ENCODE data around the gene TRPM1. TPM values are rescaled to one million over a fixed set of nuclear protein-coding genes. Genes with fewer than 3 reads are reported as not detected.

Gene TRPM1
- total RNA-seq, 1 experiment from 2014 or later, result 0.77 TPM

GRCh38 chr15:31098491-31098917, 3.0 kb downstream of the TRPM1 start:
- TF ChIP-seq CREM (CRISPR knock-in tag; IDR thresholded peaks at IDR 0.05) (no peak), JAZF1 (CRISPR knock-in tag; IDR thresholded peaks at IDR 0.05) (no peak), IRF1 (CRISPR knock-in tag; IDR thresholded peaks at IDR 0.05) (no peak), HMGA2 (CRISPR knock-in tag; IDR thresholded peaks at IDR 0.05) (no peak), STAT6 (CRISPR knock-in tag; conservative IDR thresholded peaks at IDR 0.05; ENCODE audit: low read depth) (no peak), ZNF219 (CRISPR knock-in tag; IDR thresholded peaks at IDR 0.05; ENCODE audit: borderline replicate concordance) (no peak), ZNF416 (CRISPR knock-in tag; IDR thresholded peaks at IDR 0.05) (no peak), SMAD3 (CRISPR knock-in tag; IDR thresholded peaks at IDR 0.05; ENCODE audit: borderline replicate concordance) (no peak), ZNF232 (CRISPR knock-in tag; IDR thresholded peaks at IDR 0.05) (no peak), MLX (CRISPR knock-in tag; IDR thresholded peaks at IDR 0.05) (no peak)
- ATAC-seq, result peak; percentile 28; the same call in 1 of the 2 replicates

GRCh38 chr15:31096563-31096962, 5.0 kb downstream of the TRPM1 start:
- Mint-ChIP-seq H3K4me1 (peaks cover 19% of the 10 kb centered on the region), H3K9me3 (no peaks in the 10 kb centered on the region), H3K27ac (no peak overlapping the region), H3K27me3 (ENCODE audit: low read depth) (no peaks in the 10 kb centered on the region), H3K36me3 (no peaks in the 10 kb centered on the region), H3K4me3 (no peak overlapping the region)
- TF ChIP-seq, protein P1, sequence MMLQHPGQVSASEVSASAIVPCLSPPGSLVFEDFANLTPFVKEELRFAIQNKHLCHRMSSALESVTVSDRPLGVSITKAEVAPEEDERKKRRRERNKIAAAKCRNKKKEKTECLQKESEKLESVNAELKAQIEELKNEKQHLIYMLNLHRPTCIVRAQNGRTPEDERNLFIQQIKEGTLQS (CRISPR knock-in tag; conservative IDR thresholded peaks at IDR 0.05), result no peak
- no peak for TF ChIP-seq NR1H2 (CRISPR knock-in tag; IDR thresholded peaks at IDR 0.05)
- no peak for TF ChIP-seq RORB (CRISPR knock-in tag; IDR thresholded peaks at IDR 0.05)
- TF ChIP-seq, protein P2, sequence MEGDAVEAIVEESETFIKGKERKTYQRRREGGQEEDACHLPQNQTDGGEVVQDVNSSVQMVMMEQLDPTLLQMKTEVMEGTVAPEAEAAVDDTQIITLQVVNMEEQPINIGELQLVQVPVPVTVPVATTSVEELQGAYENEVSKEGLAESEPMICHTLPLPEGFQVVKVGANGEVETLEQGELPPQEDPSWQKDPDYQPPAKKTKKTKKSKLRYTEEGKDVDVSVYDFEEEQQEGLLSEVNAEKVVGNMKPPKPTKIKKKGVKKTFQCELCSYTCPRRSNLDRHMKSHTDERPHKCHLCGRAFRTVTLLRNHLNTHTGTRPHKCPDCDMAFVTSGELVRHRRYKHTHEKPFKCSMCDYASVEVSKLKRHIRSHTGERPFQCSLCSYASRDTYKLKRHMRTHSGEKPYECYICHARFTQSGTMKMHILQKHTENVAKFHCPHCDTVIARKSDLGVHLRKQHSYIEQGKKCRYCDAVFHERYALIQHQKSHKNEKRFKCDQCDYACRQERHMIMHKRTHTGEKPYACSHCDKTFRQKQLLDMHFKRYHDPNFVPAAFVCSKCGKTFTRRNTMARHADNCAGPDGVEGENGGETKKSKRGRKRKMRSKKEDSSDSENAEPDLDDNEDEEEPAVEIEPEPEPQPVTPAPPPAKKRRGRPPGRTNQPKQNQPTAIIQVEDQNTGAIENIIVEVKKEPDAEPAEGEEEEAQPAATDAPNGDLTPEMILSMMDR (IDR thresholded peaks at IDR 0.05), result no peak
- TF ChIP-seq, protein P3, sequence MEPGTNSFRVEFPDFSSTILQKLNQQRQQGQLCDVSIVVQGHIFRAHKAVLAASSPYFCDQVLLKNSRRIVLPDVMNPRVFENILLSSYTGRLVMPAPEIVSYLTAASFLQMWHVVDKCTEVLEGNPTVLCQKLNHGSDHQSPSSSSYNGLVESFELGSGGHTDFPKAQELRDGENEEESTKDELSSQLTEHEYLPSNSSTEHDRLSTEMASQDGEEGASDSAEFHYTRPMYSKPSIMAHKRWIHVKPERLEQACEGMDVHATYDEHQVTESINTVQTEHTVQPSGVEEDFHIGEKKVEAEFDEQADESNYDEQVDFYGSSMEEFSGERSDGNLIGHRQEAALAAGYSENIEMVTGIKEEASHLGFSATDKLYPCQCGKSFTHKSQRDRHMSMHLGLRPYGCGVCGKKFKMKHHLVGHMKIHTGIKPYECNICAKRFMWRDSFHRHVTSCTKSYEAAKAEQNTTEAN (CRISPR knock-in tag; IDR thresholded peaks at IDR 0.05), result no peak
- no peak for TF ChIP-seq ZNF671 (CRISPR knock-in tag; IDR thresholded peaks at IDR 0.05)
- TF ChIP-seq E2F5 (CRISPR knock-in tag; IDR thresholded peaks at IDR 0.05), result no peak
- TF ChIP-seq, protein P4, sequence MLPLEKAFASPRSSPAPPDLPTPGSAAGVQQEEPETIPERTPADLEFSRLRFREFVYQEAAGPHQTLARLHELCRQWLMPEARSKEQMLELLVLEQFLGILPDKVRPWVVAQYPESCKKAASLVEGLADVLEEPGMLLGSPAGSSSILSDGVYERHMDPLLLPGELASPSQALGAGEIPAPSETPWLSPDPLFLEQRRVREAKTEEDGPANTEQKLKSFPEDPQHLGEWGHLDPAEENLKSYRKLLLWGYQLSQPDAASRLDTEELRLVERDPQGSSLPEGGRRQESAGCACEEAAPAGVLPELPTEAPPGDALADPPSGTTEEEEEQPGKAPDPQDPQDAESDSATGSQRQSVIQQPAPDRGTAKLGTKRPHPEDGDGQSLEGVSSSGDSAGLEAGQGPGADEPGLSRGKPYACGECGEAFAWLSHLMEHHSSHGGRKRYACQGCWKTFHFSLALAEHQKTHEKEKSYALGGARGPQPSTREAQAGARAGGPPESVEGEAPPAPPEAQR (CRISPR knock-in tag; IDR thresholded peaks at IDR 0.05), result no peak
- TF ChIP-seq IRF1 (CRISPR knock-in tag; IDR thresholded peaks at IDR 0.05), result no peak
- no peak for TF ChIP-seq TP53 (CRISPR knock-in tag; IDR thresholded peaks at IDR 0.05)
- TF ChIP-seq NFATC4 (CRISPR knock-in tag; IDR thresholded peaks at IDR 0.05), result no peak
- no peak for TF ChIP-seq CREB1 (CRISPR knock-in tag; IDR thresholded peaks at IDR 0.05)
- TF ChIP-seq JUN (CRISPR knock-in tag; IDR thresholded peaks at IDR 0.05), result no peak
- TF ChIP-seq NFE2L1 (CRISPR knock-in tag; IDR thresholded peaks at IDR 0.05), result no peak
- TF ChIP-seq HMGXB4 (CRISPR knock-in tag; IDR thresholded peaks at IDR 0.05), result no peak
- no peak for DNase-seq (ENCODE audit: low spot score)
- no peak for ATAC-seq
- ChIA-PET POLR2A (no interaction called here), CTCF (interaction anchor here (1.2 kb wide), 1 partner anchor 9 kb away, joined by 3 read pairs; no protein-coding TSS in a partner anchor)

More at GRCh38 chr15:31098491-31098917, 3.0 kb downstream of the TRPM1 start:
- Mint-ChIP-seq H3K4me3 (no peak overlapping the region), H3K9me3 (no peaks in the 10 kb centered on the region), H3K36me3 (no peaks in the 10 kb centered on the region), H3K4me1 (peaks cover 23% of the 10 kb centered on the region), H3K27ac (no peak overlapping the region), H3K27me3 (ENCODE audit: low read depth) (no peaks in the 10 kb centered on the region)
- CTCF ChIA-PET, result interaction anchor here (1.7 kb wide), 1 partner anchor 30 kb away, joined by 4 read pairs; no protein-coding TSS in a partner anchor
- POLR2A ChIA-PET, result no interaction called here
- no peak for DNase-seq (ENCODE audit: low spot score)

Measured in WTC11 (cell line).